Stimulated activated CD8-positive, alpha-beta memory T cell treated with anti-CD3 and anti-CD28 coated beads, Interleukin-7, amount 100 ng/mL, for 1 hour (primary cell): Measurements from ENCODE around the gene SLC16A3.
"Not testable (repeated sequence)": the region's sequence is repeated elsewhere in the genome, so short reads cannot be mapped to it uniquely, and the experiment has no call there.

Experiments
- DNase-seq, 2 donors: peaks; one replicate each; pipeline ENCODE4 v3.0.0-alpha.2; 2020; ENCODE audit warnings: low read depth in 2 of 2

Gene SLC16A3

GRCh38 chr17:82228842-82229697, at the start of gene SLC16A3:
TSS of gene SLC16A3 (plus strand) at chr17:82229042. CDS start at chr17:82236009, 6,967 bp downstream.
- peak; percentile 31 to 48 for DNase-seq

DNA sequence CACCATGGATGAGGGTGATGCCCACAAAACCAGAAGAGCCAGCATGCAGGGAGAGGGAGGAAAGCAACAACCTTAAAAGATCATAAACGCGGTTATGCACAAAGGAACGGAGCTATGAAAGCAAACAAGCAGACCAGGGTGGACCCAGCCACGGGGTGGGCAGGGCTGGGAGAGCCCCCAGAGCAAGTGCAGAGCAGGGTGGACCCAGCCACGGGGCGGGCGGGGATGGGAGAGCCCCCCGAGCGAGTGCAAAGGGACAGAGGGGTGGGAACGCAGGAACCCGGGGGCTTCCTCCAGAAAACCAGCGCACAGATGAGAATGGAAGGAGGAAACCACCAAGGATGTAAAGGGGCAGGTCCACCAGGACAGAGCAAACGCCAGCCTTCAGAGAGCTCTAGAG, 49.4 kb upstream of the SLC16A3 start:
- no peak for DNase-seq

DNA sequence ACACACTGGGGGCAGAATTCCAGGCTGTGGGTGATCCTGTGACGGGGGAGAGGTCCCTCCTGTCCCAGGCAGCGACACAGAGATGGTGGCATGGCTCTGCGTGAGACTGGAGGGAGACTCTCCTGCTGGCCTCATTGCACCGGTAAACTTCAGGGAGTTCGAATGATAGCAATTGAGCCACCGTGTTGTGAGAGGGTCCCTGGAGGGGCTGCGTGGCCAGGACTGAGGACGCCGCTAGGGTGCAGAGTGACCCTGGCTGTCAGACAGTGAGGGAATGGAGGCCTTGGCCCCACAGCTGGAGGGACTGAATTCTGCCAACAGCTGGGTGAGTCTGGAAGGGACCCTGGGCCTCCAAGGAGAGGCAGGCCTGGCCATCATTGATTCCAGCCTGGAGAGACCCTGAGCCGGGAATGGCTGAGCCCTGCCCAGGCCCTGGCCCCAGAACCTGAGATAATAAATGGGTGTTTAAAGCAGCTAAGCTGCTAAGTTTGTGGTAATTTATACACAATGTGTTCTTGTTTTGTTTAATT, 48.8 kb upstream of the SLC16A3 start:
- DNase-seq: no peak

- DNase-seq: no peak
Measured at GRCh38 chr17:82180776-82181528, 47.9 kb upstream of the SLC16A3 start.

DNA sequence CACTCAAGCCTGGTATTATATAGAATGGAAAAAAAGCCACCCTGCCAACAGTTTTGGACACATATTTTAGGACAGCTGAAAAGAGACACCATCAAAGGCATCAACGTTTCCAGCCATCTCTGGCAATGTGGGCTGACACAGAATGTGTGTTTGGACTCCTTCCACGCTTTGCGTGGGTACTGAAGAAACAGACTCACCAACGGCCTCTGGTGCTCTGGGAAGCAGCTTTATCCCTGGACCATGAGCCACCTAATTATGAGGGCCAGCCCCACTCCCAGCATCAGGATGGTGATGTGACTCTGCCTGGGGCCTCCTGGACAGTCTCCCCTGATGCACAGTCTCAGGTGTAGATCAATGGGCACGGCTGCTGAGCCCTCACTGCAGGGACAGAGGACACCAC, 44.1 kb upstream of the SLC16A3 start:
- no peak for DNase-seq

- no peak for DNase-seq
Measured at GRCh38 chr17:82186221-82186620, 42.6 kb upstream of the SLC16A3 start.

GRCh38 chr17:82187500-82187899, 41.3 kb upstream of the SLC16A3 start:
- DNase-seq: no peak

DNA sequence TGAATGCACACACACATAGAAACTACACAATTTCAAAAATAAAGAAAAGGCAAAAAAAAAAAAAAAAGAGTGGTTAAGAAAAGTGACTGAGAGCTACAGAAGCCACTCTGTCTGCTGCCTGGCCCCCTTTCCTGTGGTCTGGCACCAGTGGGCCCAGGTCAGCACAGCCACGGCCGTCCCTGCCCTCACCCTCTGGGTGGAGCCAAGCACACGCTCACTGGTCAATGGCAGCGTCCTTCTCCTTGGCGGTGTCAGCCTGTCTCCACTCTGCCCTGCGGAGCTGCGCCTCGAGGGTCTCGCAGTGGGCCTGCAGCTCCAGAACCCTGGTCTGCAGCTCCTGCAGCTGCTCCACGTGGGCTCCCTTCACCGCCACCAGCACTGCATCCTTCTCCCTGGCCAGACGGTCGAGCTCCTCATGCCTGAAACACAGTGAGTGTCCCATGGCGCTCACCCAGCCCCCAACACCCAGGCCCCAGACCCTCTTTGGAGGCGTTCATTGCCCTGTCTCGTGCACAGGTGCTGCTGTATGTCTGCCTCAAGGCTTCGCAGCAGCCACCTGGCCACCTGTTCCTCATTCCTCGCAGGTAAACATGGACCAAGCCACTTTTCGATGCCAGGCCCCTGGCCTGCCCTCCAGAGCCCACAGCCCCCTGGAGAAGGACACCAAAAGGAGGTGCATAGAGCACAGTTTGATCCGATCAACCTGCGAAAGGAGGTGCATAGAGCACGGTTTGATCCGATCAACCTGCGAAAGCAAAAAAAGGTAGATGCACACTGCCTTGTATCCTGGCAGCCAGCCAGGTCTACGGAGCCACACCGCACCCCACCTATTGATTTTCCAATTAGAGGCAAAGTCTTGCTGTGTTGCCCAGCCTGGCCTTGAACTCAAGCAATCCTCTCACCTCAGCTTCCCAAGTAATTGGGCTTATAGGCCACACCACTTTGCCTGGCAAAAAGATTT, 40.6 kb upstream of the SLC16A3 start:
- DNase-seq: no peak

GRCh38 chr17:82193050-82193449, 35.8 kb upstream of the SLC16A3 start:
- DNase-seq: not testable (repeated sequence)

DNA sequence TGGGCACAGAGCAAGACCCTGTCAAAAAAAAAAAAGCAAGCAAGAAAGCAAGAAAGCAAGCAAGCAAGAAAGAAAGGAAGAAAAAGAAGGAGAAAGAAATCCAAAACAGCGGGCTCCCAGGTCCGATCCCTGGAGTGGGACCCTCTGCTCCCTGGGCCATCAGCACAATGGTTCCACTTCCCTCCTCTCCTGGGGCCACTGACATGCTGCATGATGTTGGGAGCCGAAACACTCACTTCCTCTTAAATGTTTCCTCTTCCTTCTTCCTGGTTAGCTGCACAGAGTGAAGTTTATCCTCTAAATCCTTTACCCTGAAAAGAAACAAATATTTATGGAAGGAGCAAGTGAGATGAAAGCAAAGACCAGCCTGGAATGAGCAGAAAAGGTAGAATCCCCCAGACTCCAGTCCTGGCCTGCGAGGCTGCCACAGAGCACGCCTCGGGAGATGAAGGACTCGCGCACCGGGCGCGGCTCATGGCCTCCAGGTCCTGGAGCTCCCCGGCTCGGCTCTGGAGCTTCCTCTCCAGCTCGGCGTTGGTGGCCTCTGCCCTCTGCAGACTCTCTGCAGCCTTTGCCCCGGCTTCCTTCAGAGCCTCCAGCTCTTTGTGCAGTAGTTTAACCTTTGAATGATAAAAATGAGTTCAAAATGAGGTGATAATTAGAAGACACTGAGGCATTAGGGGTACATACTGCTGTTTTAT, 35.2 kb upstream of the SLC16A3 start:
- DNase-seq: no peak

DNA sequence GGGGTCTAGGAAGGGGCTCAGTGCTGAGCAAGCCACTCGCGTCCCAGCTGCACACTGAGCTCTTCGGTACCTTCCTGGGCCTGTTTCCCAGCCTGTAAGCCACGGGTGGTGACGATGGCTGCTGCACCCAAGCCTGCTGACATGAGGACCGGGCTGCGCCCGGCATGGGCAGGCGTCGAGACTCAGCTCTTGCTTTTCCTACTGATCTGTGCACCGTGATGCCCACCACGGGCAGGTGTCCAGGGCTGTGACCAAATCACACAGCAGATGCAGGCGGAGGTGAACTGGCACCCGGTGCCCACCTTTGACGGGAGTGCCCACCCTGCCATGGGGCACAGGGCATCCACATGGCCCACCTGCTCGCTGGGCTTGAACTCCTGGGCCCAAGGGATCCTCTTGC, 34.1 kb upstream of the SLC16A3 start:
- DNase-seq: no peak

DNA sequence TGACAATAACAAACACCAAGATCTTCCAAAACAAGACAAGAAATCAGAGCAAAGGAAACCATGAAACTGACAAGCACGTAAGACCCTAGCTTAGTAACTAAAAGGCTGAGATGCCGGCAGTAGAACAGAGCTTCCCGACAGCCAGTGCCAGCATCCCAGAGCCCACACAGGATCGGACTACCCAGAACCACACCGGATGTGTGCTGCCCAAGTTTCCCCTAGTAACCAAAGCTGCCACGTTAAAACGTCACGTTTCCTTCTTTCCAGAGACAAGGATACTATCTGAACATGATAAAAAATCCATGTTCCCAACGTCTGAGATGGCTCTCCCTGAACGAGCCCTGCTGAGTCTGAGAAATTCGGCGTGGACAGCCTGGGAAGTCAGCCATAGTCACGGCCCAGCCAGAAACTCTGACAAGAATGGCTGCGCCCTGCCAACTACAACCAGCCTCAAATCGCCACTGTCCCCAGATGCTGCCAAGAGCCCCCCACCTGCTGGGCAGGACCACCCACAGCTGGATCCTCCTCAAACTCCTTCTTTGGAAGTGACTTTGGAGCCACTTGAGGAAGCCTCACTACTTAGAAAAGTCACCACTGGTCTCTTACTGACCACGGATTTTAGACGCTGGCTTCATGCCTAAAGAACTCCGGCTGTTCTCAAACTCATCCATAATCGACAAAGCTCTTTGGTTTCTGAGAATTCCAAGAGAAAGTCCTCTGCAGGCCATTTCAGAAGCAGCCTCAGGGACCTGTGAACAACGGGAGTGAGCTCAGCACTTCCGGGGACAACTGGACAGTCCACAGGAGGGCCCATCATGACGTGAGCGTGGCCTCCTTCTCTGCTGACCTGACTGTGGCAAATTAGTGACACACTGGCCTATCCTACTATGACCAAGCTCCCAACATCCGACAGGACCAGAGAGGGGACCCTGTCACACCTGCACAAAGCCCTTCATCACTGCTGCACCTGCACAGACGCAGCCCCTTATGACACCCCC, 32.9 kb upstream of the SLC16A3 start:
- DNase-seq: no peak

DNA sequence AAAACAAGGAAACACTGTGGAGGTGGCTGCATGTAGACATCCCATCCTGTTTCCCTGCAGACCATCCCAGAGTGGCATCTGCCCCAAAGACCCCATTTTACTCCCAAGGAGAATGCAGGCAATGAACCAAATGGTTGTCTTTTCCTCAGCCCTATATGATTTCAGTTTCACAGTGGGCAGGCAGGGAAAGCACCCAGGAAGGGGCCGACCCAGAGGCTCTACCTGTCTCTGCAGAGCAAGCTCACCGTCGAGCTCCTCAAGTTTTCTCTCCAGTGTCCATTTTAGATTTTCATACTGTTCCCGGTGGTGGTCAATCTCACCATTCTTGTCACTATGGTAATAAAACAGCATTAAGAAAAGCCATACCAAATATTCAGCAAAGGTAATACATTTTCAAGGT, 30.8 kb upstream of the SLC16A3 start:
- DNase-seq: no peak

DNA sequence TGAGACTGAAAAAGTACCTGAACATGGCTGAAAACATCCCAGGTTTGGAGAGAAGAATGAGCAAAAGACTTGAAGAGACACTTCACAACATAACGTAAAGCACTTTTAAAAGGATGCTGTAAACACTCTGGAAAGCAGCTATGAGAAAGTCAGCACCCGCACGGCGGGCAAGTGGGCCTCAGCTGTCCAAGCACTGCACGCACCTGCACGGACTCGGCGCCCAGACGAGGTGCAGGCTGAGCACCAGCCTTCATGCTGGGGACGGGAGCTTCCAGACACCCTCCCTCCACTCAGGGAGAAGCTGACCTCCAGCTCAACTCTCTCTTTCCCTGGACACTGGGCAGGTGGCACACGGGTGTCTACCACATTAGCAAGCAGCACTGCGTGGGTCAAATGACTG, 29.3 kb upstream of the SLC16A3 start:
- DNase-seq: no peak

DNA sequence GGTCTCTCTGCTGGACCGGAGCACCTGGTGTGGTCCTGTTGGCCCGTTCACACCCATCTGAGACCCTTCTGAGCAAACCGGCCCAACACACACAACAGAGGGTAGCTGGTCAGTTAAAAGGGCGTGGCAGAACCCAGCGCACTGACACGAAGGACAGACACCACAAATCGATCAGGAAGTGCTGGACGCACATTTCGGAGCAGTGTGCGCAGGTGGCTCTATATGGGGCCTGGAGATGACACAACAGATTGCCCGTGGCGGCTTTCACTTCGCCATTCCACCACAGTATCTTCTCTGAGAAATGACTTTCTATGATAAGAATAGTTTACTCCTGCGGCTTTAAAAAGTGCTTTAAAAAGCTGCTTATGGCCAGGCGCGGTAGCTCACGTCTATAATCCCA, 28.7 kb upstream of the SLC16A3 start:
- DNase-seq: no peak

DNA sequence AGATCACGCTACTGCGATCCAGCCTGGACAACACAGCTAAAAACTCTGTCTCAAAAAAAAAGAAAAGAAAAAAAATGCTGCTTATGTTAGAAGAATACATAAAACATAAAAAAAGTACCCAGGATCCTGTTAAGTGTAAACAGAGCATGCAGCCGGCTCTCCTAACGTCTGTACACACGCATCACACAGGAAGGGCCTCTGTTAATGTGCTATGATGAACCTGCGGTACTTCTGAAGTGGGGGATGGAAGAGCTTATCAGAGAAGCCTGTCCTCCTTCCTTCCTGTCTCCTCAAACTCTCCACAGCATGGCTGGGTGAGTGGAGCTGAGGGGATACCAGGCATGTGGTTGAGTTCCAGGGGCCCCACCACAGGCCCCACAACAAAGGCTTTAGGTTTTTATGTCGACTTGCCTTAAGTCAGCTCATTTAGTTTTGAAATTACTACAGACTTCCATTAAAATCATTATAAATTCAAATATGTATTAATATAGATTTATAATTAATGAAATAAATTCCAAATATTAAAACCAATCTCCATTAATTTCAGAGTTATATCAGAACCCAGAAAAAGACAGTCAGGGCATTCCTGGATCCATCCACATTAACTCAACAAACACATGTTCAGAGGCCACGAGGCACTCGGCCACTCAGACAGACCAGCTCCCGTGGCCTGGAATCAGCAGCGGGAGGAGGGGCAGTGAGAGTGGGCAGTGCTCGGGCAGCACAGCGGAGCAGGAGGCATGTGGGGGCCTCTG, 27.9 kb upstream of the SLC16A3 start:
- peak in 1 of 2 donors; percentile 32 for DNase-seq

DNA sequence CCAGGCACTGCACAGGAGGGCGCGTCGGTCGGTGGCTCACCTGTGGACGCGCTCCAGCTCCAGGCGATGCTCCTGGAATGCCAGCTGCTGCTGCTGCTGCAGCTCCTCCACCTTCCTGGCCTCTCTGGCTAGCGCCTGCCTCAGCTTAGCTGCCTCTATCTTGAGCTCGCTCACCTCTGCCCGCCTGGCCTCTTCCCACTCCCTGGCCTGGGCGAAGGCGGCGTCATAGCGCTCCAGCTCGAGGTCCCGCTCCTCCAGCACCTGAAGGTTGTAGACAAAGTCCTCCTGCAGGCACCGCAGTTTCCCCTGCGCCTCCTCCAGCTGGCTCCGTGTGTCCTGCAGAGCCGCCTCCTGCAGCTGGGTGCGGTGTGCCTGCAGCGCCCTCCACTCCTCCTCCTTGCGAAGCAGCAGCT, 27.3 kb upstream of the SLC16A3 start:
- no peak for DNase-seq

GRCh38 chr17:82202981-82203380, 25.9 kb upstream of the SLC16A3 start:
- DNase-seq: no peak

DNA sequence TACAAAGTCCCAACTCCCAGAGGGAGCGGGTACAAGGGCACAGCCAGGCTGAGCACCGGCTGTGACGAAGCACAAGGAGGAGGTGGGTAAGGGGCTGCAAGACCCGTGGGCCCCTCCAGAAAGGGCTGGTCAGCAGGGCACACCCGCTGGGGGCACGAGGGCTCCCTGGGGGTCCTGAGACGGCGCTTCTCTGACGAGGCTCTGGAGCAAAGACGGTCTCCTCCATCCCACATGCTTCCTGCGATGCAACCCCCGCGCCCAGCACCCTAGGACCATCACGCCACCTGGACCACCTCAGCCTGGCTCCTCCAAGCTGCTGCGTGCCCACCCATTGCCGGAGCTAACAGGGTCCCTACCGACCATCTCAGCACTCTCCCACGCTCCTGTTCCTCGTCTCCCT, 24.9 kb upstream of the SLC16A3 start:
- DNase-seq: no peak
